ENCODE data around the gene GNPTAB.
A peak's percentile ranks its signal among the peaks of the same experiment; 100 is the strongest.
"Not testable (repeated sequence)": the region's sequence is repeated elsewhere in the genome, so short reads cannot be mapped to it uniquely, and the experiment has no call there.

Gene GNPTAB

DNA sequence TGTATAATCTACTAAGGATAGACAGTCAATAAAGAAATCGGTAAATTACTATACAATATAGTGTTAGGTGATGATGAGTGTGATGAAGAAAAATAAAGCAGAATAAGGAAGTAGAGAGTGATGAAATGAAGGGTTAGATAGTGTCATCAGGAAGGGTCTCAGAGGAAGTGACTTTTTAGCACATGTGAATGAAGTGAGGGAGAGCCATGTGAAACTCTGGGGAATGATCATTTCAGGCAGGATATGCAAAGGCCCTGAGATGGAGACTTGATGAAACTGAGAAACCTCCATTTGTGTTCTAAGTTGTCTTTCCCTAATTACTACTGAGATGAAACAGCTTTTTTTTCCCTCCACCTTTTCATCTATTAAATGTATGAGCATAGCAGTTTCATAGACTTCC is 19.4 kb upstream of the GNPTAB start:
- no peak for DNase-seq

DNA sequence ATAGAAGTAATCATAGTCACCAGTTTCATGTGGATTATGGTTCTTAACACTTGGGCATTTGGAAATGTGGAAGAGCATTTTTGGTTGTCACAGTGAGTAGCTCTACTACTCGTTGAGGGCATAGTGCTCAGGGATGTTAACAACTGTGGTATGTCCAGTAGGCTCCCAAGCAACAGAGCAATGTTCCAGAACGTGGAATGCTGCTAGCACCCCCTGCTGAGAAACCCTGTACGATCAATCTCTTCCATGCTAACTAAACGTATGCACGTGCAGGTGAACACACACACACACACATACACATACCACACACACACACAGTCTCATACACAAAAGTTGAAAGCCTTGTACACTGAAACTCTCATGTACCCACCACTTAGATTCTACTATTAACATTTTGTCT is 16.6 kb upstream of the GNPTAB start:
- DNase-seq: no peak

DNA sequence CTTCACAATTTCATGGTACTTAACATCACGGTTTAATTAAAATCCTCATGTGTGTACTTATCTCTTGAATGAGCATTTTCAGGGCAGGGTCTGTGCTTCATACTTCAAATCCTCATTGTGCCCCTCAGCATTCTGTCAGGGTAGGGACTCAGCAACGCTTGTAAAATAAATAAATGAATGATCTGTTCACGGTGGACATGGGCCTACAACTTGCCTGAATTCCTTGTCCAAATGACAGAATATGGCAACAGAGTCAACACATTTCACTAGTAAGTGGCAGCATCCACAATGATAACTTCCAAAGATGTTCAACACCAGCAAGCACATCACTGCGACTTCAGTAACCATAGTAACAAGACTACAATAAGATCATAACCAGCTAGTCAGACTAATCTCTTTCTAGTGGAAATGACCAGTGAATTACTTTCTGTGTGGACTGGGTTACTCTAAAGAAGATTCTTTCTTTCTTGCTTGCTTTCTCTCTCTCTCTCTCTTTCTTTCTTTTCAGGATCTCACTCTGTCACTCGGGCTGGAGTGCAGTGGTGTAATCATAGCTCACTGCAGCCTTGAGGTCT is 14.5 kb upstream of the GNPTAB start:
- DNase-seq: no peak

DNA sequence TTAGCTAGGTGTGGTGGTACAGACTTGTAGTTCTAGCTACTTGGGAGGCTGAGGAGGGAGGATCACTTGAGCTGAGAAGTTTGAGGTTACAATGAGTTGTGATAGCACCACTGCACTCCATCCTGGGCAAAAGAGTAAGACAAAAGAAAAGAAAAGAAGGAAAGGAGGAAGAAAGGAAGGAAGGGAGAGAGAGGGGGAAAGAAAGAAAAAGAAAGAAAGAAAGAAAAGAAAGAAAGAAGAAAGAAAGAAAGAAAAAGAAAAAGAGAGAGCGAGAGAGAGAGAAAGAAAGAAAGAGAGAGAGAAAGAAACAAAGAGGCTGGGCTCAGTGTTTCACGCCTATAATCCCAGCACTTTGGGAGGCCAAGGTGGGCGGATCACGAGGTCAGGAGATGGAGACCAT is 10.3 kb upstream of the GNPTAB start:
- DNase-seq: no peak

DNA sequence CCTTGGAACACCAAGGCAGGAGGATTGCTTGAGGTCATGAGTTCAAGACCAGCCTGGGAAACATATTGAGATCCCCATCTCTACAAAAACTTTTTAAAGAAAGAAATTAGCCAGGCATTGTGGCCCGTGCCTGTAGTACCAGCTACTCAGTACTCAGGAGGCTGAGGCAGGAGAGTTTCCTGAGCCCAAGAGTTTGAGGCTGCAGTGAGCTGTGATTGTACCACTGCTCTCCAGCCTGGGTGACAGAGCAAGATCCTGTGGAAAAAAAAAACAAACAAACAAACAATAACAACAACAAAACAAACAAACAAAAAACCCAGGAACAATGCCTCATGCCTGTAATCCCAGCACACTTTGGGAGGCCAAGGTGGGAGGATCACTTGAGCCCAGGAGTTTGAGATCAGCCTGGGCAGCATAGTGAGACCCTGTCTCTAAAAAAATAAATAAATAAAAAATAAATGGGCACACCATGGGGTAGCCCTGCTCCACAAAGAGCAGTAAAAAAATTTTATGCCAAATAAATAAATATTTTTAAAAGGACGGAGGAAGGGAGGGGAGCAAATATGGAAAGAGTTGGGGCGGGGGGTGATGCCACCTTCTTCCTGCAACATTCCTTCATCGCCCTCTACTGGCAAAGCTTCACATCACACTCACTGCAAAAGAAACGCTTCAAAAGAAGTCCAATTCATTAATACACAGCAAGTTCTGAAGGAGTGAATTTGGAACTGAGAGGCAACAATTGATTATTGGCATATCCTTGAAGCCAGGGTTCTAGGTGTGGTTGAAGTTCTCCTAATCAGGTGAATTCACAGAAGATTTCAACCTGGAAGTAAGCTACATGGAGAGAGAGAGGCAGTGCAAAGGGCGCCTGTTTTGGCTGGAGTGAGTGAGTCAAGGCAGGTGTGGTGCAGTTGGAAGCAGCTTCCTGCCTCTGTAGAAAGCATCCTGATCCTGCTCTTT is 8.8 kb upstream of the GNPTAB start:
- DNase-seq: peak; percentile 82

DNA sequence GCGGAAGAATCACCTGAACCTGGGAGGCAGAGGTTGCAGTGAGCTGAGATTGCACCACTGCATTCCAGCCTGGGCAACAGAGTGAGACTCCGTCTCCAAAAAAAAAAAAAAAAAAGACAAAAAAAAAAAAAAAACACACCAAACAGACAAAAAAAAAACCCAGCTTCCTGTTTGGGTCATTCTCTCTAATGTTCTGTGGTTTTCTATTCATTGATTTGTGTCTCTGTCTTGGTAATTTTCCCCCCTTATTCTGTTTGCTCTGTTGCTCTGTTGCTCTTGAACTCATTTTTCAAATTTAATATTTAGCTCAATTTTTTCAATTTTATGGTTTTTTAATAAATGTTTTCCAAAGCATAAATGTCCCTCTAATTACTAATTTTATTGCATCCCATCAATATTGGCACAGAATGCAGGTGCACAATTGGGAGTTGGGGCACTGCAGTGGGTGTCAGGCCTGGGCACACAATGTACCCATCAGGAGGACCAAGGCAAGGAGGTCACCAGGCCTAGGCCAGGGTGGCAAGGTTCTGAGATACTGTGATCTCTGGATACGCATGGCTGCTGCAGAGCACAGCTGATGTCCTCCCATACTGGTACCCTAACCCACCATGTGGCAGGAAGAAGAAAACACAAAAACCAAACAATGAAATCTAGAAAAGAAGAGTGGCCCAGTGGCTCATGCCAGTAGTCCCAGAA is 8.0 kb upstream of the GNPTAB start:
- no peak for DNase-seq

DNA sequence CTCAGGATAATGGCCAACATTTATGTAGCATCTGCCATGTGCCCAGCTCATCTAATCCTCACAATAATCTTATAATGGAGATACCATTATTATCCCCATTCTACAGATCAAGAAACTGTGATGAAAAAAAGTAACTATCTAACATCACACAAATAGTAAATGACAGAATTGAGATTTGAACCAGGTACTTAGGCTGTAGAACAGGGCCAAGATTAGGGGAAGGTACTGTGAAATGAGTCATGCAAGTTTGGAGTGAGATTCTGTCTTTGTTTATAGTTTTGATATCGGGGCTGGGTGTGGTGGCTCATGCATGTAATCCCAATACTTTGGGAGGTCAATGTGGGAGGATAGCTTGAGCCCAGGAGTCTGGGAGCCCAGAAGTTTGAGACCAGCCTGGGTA is 1.3 kb upstream of the GNPTAB start:
- DNase-seq: no peak

DNA sequence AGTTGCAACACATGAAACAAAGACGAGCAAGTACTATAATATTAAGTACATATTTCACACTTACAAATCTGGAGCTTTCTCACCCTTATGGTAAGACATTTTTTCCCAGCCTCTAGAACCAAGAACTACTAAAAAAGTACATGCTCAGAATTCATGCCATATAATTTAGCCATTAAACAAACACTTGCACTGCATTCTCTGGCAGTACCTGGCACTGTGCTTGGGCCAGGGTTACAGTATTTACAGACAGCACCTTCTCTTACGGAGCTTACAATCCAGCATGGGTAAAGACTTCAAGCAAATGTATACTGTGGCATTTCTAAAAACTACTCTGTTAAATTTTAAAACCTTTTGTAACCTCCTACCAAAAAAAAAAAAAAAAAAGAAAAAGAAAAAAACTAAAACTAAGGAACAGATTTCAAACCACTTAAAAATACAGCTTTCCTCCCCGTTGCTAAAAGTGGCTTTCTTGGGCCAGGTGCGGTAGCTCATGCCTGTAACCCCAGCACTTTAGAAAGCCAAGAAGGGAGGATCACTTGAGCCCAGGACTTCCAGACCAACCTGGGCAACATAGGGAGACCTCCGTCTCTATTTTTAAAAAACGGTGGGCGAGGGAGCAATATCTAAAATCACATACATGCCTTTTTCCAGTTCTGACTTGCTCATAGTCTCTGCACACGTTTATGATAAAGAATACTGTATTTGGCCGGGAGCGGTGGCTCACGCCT is 956 bp downstream of the GNPTAB start:
- no peak for DNase-seq

DNA sequence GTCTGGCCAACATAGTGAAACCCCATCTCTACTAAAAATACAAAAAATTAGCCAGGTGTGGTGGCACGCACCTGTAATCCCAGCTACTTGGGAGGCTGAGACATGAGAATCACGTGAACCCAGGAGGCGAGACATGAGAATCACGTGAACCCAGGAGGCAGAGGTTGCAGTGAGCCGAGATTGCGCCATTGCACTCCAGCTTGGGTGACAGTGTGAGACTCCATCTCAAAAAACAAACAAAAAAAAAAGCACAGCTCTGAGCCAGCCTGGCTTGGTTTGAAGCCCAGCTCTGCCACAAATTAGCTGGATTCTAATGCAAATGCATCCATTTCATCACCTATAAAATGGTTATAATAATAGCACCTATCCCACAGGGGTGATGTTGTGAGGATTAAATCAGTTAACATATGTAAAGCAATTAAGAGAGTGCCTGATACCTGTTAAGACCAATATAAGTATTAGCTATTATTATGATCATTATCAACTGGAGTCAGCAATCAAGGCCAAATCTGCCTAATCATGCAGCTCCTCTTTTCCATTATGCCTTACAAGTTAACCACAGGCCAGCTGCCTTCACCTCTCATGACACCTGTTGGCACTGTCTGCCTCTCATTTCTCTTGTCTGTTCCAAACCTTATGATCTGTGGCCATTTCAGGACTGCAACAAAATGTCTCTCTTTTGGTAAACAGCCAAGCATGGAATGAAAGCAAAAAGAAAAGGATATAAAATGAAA is 2.1 kb downstream of the GNPTAB start:
- peak; percentile 14 for DNase-seq

DNA sequence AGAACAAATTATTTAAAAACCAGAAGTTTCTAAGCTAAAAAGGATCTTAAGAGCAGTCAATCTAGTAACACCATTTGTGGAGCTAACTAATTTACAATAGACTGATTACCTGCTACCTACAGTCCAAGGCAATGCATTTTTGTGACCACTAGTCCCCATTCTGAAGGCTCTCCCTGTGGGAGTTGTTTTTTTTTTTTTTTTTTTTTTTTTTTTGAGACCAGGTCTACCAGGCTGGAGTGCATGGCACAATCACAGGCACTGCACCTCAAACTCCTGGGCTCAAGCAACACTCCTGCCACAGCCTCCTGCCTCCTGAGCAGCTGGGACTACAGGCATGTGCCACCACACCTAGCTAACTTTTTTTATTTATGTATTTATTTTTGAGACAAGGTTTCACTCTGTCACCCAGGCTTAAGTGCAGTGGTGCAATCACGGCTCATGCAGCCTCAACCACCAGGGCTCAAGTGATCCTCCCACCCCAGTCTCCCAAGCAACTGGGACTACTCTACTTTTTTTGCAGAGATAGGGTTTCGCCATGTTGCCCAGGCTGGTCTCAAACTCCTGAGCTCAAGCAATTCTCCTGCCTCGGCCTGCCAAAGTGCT is 3.9 kb downstream of the GNPTAB start:
- DNase-seq: no peak

DNA sequence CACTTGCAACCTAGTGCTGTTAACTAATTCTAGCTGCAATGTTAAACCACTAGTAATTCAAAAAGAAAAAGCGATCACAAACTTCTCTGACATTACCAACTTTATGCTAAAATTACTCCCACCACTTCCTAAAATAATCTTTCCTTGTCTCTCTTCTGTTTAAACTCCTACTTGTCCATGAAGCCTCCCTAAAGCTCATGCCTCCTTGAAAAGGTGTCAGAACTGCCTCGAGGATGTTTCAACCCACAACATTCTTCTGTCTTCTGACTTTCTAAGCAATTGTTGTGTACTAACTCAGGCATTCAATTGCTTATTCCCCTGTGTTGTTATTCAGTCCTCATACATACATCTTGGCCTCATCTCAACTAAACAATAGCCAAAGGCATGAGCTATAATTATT is 5.9 kb downstream of the GNPTAB start:
- no peak for DNase-seq

DNA sequence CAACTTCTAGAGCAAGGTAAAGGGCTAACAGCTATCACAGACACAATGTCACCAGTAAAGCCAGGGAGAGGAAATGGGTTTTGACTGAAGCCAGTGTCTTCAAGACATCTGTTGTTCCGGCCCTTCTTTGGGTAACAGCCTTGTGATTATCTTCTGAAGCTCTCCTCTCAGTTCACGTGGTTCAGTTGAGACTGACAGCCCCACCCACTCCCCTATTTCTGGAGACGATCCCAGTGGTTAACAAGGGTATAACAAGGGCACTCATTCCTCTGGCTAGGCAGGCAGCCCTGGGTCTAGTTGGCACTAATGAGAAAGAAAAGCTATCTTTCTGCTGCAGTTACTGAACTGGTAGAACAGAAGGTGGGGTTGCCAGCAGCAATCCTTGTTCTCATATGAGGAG is 6.9 kb downstream of the GNPTAB start:
- peak; percentile 85 for DNase-seq

DNA sequence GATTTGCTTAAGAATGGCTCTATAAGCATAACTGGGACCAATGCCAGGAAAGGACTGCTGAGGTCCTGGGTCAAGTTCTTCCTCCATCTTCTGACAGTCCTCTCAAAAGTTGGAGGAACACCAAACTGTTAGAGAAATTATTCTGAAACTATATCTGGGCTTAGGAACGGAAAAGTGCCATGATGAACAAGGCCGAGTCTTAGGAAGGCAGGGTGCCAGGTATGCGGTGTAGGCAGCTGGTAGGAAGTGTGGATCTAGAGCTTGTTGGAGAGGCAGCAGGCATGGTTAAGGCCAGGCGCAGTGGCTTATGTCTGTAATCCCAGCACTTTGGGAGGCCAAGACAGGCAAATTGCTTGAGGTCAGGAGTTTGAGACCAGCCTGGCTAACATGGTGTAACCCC is 7.7 kb downstream of the GNPTAB start:
- no peak for DNase-seq

DNA sequence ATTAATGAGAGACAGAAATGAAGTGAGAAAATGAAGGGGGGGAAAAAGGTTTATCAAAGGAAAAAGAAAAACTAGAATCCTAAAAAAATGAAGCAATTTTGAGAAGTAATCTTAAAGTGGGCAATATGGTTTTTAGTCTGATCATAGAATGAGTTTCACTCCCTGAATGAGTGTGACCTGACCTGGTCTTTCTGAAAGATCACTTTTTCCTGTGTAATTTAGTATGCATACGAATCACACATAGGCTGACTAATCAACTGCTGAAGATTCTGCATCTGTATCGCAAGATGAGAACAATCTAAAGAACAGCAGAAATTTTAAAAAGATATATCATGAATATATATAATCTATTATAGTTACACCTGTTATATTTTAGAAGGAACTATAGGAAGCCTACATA is 11.3 kb downstream of the GNPTAB start:
- peak; percentile 77 for DNase-seq

DNA sequence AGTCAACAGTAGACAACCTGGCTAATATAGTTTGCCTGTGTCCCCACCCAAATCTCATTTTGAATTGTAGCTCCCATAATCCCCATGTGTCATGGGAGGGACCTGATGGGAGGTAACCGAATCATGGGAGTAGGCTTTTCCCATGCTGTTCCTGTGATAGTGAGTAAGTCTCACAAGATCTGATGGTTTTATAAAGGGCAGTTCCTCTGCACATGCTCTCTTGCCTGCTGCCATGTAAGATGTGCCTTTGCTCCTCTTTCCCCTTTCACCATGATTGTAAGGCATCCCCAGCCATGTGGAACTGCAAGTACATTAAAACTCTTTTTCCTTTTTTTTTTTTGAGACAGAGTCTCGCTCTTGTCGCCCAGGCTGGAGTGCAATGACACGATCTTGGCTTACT is 12.1 kb downstream of the GNPTAB start:
- not testable (repeated sequence) for DNase-seq

DNA sequence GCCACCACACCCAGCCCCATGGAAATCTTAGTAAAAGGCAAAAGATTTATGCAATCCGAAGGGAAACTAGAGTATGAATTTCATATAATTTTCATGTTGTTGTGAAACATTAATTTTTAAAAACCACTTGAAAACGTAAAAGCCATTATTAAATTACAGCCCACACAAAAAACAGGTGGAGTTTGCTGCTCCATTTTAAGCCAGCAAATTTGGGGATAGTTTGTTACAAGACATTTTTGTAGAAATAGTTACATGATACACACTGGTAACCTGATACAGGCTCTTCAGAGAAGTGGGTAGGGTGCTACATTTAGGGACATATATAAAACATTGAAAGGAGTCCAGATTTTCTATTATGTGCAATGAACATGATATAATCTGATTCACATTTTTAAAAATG is 17.6 kb downstream of the GNPTAB start:
- DNase-seq: no peak

DNA sequence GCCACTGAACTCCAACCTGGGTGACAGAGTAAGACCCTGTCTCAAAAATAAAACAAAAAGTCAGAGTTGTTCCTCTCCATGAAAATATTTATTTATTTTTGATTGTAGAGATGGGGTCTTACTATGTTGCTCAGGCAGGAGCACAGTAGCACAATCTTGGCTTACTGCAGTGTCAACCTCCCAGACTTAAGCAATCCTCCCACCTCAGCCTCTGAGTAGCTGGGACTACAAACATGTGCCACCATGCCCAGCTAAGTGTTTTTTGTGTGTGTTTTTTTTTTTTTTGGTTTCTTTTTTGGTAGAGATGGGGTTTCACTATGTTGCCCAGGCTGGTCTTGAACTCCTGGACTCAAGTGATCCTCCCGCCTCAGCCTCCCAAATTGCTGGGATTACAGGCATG is 18.0 kb downstream of the GNPTAB start:
- not testable (repeated sequence) for DNase-seq

DNA sequence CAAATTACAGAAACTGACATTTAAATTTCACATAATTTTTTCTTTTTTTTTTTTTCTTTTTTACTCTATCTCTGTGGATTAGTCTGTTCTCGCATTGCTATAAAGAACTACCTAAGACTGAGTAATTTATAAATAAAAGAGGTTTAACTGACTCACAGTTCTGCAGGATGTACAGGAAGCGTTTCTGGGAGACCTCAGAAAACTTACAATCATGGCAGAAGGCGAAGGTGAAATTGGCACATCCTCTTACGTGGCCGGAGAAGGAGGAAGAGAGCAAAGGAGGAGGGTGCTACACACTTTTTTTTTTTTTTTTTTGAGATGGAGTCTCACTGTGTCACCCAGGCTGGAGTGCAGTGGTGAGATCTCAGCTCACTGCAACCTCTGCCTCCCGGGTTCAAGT is 19.4 kb downstream of the GNPTAB start:
- peak; percentile 36 for DNase-seq

DNA sequence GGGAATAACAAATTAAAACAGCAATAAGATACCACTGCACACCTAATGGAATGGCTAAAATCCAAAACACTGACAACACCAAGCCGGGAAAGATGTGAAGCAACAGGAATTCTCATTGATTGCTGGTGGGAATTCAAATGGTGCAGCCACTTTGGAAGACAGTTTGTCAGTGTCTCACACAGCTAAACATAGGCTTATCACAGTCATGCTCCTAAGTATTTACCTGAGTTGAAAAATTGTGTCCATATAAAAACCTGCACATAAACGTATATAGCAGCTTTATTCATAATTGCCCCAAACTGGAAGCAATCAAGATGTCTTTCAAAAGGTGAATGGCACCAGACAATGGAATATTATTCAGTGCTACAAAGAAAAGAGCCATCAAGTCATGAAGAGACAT is 21.6 kb downstream of the GNPTAB start:
- DNase-seq: no peak

DNA sequence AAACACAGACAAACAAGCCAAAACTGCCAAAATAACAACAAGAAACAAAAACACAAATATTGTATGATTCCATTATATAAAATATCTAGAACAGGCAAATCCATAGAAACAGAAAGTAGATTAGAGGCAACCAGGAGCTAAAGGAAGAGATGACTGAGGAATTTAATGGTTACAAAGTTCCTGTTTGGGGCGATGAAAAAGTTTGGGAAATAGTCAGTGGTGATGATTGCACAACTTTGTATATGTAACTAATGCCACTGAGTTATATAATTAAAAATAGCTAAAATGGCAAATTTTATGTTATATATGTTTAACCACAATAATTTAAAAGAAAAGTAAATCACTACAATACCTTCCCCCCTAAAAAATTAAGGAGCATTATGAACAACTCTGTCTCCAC is 24.5 kb downstream of the GNPTAB start:
- no peak for DNase-seq

DNA sequence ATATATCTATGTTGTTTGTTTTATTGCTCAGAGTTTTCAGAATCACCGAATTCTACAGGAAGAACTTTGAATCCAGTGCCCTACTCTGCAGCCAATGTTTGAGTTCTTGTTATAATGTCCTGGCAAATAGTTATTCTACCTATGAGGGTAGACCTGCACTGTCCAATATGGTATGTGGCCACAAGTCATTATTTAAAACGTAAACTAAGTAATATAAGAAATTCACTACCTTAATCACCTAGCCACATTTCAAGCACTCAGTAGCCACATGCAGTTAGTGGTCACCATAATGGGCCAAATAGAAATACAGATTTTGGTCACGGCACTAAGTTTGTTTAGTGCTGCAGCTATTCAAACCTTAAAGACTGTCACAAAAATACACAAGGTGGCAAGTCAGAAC is 26.4 kb downstream of the GNPTAB start:
- DNase-seq: no peak

DNA sequence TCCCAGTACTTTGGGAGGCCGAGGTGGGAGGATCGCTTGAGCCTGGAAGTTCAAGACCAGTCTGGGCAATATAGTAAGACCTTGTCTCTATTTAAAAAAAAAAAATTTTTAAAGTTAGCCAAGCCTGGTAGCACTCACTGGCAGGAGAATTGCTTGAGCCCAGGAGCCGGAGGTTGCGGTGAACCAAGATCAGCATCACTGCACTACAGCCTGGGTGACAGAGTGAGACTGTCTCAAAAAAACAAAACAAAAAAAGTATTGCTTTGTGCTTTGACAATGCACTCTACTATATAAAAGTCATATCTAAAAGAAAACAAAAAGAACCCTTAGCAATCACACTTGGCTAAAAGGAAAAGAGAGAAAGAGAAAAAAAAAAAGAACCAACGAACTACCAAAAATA is 26.8 kb downstream of the GNPTAB start:
- no peak for DNase-seq
